ENCODE results near the gene TXLNA.
"Not testable (repeated sequence)": the region's sequence is repeated elsewhere in the genome, so short reads cannot be mapped to it uniquely, and the experiment has no call there.

The TXLNA gene

DNA sequence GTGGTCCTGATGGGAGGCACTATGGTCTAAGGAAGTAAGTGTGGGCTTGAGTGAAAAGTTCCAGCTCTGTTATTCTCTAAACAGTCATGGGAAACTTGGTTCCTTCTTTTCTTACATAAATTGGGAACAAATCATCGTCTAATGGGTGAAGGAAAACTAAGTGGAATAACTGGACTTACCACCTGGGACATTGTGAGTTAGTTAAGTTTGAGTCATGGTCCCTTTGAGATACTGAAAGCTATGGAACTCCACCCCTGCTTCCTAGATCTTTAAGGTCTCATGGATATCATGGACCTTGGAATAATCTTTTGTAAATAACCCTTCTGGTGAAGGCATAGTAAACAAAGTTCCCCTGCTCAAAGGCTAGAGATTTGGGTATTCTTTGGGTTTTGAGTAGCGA is 16.1 kb upstream of the TXLNA start:
- Histone ChIP-seq H3K4me3 (ENCODE audit: insufficient read depth, low read length, poor library complexity, severe bottlenecking) (no peak overlapping the region), H3K27ac (ENCODE audit: low read depth, low read length) (no peak overlapping the region), H3K9ac (ENCODE audit: low read length) (no peak overlapping the region), H2AFZ (ENCODE audit: low read depth, low read length, severe bottlenecking) (no peak overlapping the region), H3K9me2 (replicated peaks; ENCODE audit: insufficient read depth, low read length) (no peaks in the 10 kb centered on the region), H4K20me1 (ENCODE audit: low read depth, low read length) (no peaks in the 10 kb centered on the region), H3K4me2 (ENCODE audit: low read depth, low read length, poor library complexity, severe bottlenecking) (no peak overlapping the region), H3F3A (ENCODE audit: insufficient read depth) (no peaks in the 10 kb centered on the region; the same call in 1 of the 2 replicates), H3K36me3 (ENCODE audit: low read length) (0 out of 2 replicates have a peak, but pooled peaks cover 8% of the 10 kb centered on the region), H3K9me3 (ENCODE audit: insufficient read depth, low read length) (no peaks in the 10 kb centered on the region), H3K27me3 (ENCODE audit: low read length) (no peaks in the 10 kb centered on the region), H3K79me2 (ENCODE audit: insufficient read depth, low read length) (no peaks in the 10 kb centered on the region)
- TF ChIP-seq, protein P1, sequence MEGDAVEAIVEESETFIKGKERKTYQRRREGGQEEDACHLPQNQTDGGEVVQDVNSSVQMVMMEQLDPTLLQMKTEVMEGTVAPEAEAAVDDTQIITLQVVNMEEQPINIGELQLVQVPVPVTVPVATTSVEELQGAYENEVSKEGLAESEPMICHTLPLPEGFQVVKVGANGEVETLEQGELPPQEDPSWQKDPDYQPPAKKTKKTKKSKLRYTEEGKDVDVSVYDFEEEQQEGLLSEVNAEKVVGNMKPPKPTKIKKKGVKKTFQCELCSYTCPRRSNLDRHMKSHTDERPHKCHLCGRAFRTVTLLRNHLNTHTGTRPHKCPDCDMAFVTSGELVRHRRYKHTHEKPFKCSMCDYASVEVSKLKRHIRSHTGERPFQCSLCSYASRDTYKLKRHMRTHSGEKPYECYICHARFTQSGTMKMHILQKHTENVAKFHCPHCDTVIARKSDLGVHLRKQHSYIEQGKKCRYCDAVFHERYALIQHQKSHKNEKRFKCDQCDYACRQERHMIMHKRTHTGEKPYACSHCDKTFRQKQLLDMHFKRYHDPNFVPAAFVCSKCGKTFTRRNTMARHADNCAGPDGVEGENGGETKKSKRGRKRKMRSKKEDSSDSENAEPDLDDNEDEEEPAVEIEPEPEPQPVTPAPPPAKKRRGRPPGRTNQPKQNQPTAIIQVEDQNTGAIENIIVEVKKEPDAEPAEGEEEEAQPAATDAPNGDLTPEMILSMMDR (IDR thresholded peaks at IDR 0.05; ENCODE audit: insufficient read depth, low read length, poor library complexity, severe bottlenecking): no peak
- TF ChIP-seq EZH2phosphoT487 (conservative IDR thresholded peaks at IDR 0.05; ENCODE audit: low read length): no peak

DNA sequence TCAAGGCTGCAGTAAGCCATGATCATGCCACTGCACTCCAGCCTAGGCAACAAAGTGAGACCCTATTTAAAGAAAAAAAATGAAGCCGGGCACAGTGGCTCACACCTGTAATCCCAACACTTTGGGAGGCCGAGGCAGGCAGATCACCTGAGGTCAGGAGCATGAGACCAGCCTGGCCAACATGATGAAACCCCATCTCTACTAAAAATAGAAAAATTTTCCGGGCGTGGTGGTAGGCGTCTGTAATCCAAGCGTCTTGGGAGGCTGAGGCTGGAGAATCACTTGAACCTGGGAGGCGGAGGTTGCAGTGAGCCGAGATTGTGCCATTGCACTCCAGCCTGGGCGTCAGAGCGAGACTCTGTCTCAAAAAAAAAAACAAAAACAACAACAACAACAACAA is 13.8 kb upstream of the TXLNA start:
- H3K36me3 ChIP-seq (ENCODE audit: low read length); H3K9me3 ChIP-seq (ENCODE audit: insufficient read depth, low read length); H3K27ac ChIP-seq (ENCODE audit: low read depth, low read length); H3F3A ChIP-seq (ENCODE audit: insufficient read depth); H4K20me1 ChIP-seq (ENCODE audit: low read depth, low read length); H3K27me3 ChIP-seq (ENCODE audit: low read length); H3K4me3 ChIP-seq (ENCODE audit: insufficient read depth, low read length, poor library complexity, severe bottlenecking); H3K9me2 ChIP-seq (replicated peaks; ENCODE audit: insufficient read depth, low read length); H2AFZ ChIP-seq (ENCODE audit: low read depth, low read length, severe bottlenecking); H3K4me2 ChIP-seq (ENCODE audit: low read depth, low read length, poor library complexity, severe bottlenecking); H3K79me2 ChIP-seq (ENCODE audit: insufficient read depth, low read length); H3K9ac ChIP-seq (ENCODE audit: low read length): not testable (repeated sequence)

DNA sequence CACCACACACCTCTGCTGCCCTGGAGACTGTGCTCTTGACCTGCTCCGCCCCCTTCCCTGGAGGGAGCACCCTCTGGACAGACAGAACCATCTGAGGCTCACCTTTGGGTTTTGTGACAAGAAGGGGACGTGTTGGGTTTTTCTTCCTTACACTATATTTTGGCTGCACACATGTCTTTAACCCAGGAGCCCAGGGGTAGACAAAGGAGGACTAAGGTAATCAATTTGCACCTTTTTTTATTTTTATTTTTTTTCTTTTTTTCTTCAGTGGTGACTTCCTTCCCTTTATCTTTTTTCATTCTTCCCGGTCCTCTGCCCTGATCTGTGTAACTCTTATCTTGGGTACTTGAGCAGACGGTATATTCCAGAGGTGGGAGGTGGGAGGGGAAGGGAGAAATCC is 8.5 kb upstream of the TXLNA start:
- Histone ChIP-seq H3F3A (ENCODE audit: insufficient read depth) (no peaks in the 10 kb centered on the region; the same call in 1 of the 2 replicates), H4K20me1 (ENCODE audit: low read depth, low read length) (no peaks in the 10 kb centered on the region), H3K9ac (ENCODE audit: low read length) (no peak overlapping the region), H3K27ac (ENCODE audit: low read depth, low read length) (no peak overlapping the region), H3K27me3 (ENCODE audit: low read length) (no peaks in the 10 kb centered on the region), H3K4me3 (ENCODE audit: insufficient read depth, low read length, poor library complexity, severe bottlenecking) (no peak overlapping the region), H3K36me3 (ENCODE audit: low read length) (peaks cover 11% of the 10 kb centered on the region; the same call in 1 of the 2 replicates), H2AFZ (ENCODE audit: low read depth, low read length, severe bottlenecking) (no peak overlapping the region), H3K4me2 (ENCODE audit: low read depth, low read length, poor library complexity, severe bottlenecking) (no peak overlapping the region), H3K9me2 (replicated peaks; ENCODE audit: insufficient read depth, low read length) (no peaks in the 10 kb centered on the region), H3K79me2 (ENCODE audit: insufficient read depth, low read length) (no peaks in the 10 kb centered on the region), H3K9me3 (ENCODE audit: insufficient read depth, low read length) (no peaks in the 10 kb centered on the region)
- TF ChIP-seq, protein P1 (IDR thresholded peaks at IDR 0.05; ENCODE audit: insufficient read depth, low read length, poor library complexity, severe bottlenecking): no peak
- no peak for TF ChIP-seq EZH2phosphoT487 (conservative IDR thresholded peaks at IDR 0.05; ENCODE audit: low read length)

DNA sequence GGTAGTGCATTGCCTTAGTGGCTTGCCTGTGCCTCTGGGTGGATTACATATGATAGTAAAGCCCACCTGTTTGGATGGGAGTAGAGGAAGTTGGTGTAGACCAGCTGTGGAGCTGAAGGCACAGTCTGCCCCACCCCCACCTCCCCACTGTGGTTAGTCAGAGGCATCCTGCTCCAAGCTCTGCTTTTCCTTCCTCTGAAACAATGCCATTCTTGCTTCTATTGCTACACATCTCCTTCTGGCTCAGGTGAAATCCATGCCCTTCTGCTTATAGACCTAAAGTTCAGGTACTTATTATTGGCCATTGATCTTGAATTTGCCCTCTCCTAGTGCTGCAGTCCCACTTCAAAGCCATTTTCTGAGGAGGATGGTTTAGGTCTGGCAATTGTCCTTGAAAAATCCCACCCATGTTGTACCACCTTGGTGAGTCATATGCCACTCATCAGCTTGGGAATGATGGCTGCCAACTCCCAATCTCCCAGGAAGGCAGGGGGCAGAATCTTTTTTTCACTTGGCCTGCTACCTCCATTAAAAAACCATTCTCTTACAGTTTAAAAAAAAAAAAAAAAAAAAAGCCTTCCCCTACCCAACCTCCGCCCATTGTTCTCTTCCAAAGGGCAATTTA is 6.7 kb upstream of the TXLNA start:
- TF ChIP-seq, protein P1 (IDR thresholded peaks at IDR 0.05; ENCODE audit: insufficient read depth, low read length, poor library complexity, severe bottlenecking): no peak
- TF ChIP-seq EZH2phosphoT487 (conservative IDR thresholded peaks at IDR 0.05; ENCODE audit: low read length): no peak
- Histone ChIP-seq H4K20me1 (ENCODE audit: low read depth, low read length) (no peaks in the 10 kb centered on the region), H3F3A (ENCODE audit: insufficient read depth) (peaks cover 6% of the 10 kb centered on the region), H3K9me3 (ENCODE audit: insufficient read depth, low read length) (no peaks in the 10 kb centered on the region), H3K36me3 (ENCODE audit: low read length) (peaks cover 6% of the 10 kb centered on the region; the same call in 1 of the 2 replicates), H3K27me3 (ENCODE audit: low read length) (no peaks in the 10 kb centered on the region), H3K9ac (ENCODE audit: low read length) (no peak overlapping the region), H3K4me3 (ENCODE audit: insufficient read depth, low read length, poor library complexity, severe bottlenecking) (no peak overlapping the region), H3K79me2 (ENCODE audit: insufficient read depth, low read length) (no peaks in the 10 kb centered on the region), H3K4me2 (ENCODE audit: low read depth, low read length, poor library complexity, severe bottlenecking) (no peak overlapping the region), H2AFZ (ENCODE audit: low read depth, low read length, severe bottlenecking) (no peak overlapping the region), H3K9me2 (replicated peaks; ENCODE audit: insufficient read depth, low read length) (no peaks in the 10 kb centered on the region), H3K27ac (ENCODE audit: low read depth, low read length) (no peak overlapping the region)
